Adrenal gland (tissue), 5 donors: ENCODE results near the gene MTF1.

Experiments
- CTCF ChIP-seq, 6 experiments: fragments of 450-650 bp in 4 of 6; fragments of 200-600 bp in 2 of 6; sonication (generic) in 1 of 6; IDR thresholded peaks; 1 replicate in 5 of 6; 2 replicates in 1 of 6; pipeline versions ENCODE4 v1.5.1 to v1.8.0; 2016 to 2021; ENCODE audit warnings: antibody characterized with exemption in 6 of 6, mild to moderate bottlenecking in 2 of 6, moderate library complexity in 1 of 6
- POLR2A ChIP-seq, 2 donors: fragments of 450-650 bp; IDR thresholded peaks; one replicate each; pipeline ENCODE4 v1.6.1; 2017; ENCODE audit warnings: antibody characterized with exemption in 2 of 2, mild to moderate bottlenecking in 2 of 2, moderate library complexity in 1 of 2
- donor health status: DM: no; HTN: no; CAD: no.

GRCh38 chr1:37808369-37809319, 50.7 kb downstream of the MTF1 start:
- no peak for TF ChIP-seq CTCF (IDR thresholded peaks at IDR 0.05)
- TF ChIP-seq POLR2A (IDR thresholded peaks at IDR 0.05), result peak; percentile 29 to 68
